OCI-LY3 (cell line): ENCODE data around the gene KRCC1.

ENCODE experiments used
- H2AFZ ChIP-seq: fragments of 200-600, 300-600 bp; shearing (Covaris generic); 2 replicates; pipeline ENCODE4 v1.6.0; 2014; ENCODE audit warnings: antibody characterized with exemption, low read depth, low read length
- H3K27ac ChIP-seq: fragments of 200-600, 300-600 bp; sonication (generic); 2 replicates; pipeline ENCODE4 v1.5.1; 2014; ENCODE audit warnings: mild to moderate bottlenecking, low read length, moderate library complexity, mixed read lengths
- H3K27me3 ChIP-seq: fragments of 200-600, 300-600 bp; sonication (generic); 2 replicates; pipeline ENCODE4 v1.6.1; 2014; ENCODE audit warnings: low read depth, low read length, mixed read lengths
- H3K36me3 ChIP-seq: fragments of 200-600, 300-600 bp; sonication (generic); replicated peaks from 2 replicates; pipeline ENCODE3; 2014; ENCODE audit warnings: low read depth, low read length, mixed read lengths
- H3K4me1 ChIP-seq: fragments of 300-600, 200-600 bp; sonication (generic); 2 replicates; pipeline ENCODE4 v1.6.1; 2014; ENCODE audit warnings: low read length, mixed read lengths
- H3K4me2 ChIP-seq: fragments of 200-600, 300-600 bp; sonication (generic); 2 replicates; pipeline ENCODE4 v1.6.1; 2014; ENCODE audit warnings: low read length, mixed read lengths
- H3K4me3 ChIP-seq: fragments of 300-600, 200-600 bp; sonication (generic); 2 replicates; pipeline ENCODE4 v1.5.1; 2014; ENCODE audit warnings: antibody characterized with exemption, mild to moderate bottlenecking, low read length, moderate library complexity
- H3K79me2 ChIP-seq: fragments of 300-600, 200-600 bp; shearing (Covaris generic); 2 replicates; pipeline ENCODE4 v1.6.1; 2014; ENCODE audit warnings: mild to moderate bottlenecking, low read length, mixed read lengths
- H3K9ac ChIP-seq: fragments of 300-600, 200-600 bp; shearing (Covaris generic); 2 replicates; pipeline ENCODE4 v1.6.0; 2014; ENCODE audit warnings: mild to moderate bottlenecking, low read length, moderate library complexity
- H3K9me3 ChIP-seq: fragments of 200-600, 300-600 bp; shearing (Covaris generic); 2 replicates; pipeline ENCODE4 v1.6.1; 2014; ENCODE audit warnings: low read length, mixed read lengths; ENCODE audit not compliant: insufficient read depth
- H4K20me1 ChIP-seq: fragments of 200-600, 300-600 bp; sonication (generic); 2 replicates; pipeline ENCODE4 v1.6.1; 2016; ENCODE audit warnings: low read length, mixed read lengths; ENCODE audit not compliant: insufficient read depth
- EZH2phosphoT487 ChIP-seq: fragments of 200-600 bp; shearing (Covaris generic); IDR thresholded peaks from 2 replicates; pipeline ENCODE4 v1.6.1; 2018; ENCODE audit warnings: antibody characterized with exemption, mixed run types, low read depth
- TF ChIP-seq, protein P1 (sequence below): fragments of 200-600, 300-600 bp; sonication (generic); IDR thresholded peaks from 2 replicates; pipeline ENCODE4 v1.5.1; 2014; ENCODE audit warnings: antibody characterized with exemption, low read length, low read depth

KRCC1 gene

DNA sequence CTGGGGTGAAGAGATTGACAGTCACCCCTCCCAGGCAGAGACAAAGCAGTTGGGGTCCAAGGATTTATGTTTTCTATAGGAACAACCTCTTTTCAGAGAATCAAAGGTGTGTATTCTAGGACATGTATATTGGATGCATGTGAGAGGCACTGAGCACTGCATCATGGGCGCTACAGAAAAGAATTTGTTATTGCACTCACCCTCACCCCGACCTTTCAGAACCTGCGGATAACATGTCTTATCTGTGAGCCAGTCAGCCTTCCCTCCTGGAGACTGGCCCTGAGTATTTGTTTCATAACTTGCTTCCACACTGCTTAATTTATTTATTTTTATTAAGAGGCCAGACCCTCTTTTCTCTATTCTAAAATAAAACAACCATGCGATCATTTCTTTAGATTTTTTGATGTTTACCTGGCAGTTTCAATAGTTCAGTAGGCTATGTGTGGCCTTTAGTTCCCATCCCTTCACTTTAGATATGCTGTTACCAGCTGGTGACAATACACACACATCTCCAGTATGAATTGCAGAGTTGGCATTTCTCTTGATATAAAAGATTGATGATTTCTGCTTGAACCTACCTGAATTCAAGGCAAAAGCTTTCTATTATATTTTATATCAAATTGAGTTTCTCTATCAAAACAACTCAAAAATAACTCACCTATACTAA is 42.4 kb upstream of the KRCC1 start:
- no peak overlapping the region for H3K4me2 ChIP-seq
- no peaks in the 10 kb centered on the region for H3K4me1 ChIP-seq
- TF ChIP-seq EZH2phosphoT487 = no peak
- TF ChIP-seq, protein P1, sequence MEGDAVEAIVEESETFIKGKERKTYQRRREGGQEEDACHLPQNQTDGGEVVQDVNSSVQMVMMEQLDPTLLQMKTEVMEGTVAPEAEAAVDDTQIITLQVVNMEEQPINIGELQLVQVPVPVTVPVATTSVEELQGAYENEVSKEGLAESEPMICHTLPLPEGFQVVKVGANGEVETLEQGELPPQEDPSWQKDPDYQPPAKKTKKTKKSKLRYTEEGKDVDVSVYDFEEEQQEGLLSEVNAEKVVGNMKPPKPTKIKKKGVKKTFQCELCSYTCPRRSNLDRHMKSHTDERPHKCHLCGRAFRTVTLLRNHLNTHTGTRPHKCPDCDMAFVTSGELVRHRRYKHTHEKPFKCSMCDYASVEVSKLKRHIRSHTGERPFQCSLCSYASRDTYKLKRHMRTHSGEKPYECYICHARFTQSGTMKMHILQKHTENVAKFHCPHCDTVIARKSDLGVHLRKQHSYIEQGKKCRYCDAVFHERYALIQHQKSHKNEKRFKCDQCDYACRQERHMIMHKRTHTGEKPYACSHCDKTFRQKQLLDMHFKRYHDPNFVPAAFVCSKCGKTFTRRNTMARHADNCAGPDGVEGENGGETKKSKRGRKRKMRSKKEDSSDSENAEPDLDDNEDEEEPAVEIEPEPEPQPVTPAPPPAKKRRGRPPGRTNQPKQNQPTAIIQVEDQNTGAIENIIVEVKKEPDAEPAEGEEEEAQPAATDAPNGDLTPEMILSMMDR = no peak
- H3K27ac ChIP-seq = no peak overlapping the region
- H2AFZ ChIP-seq = no peak overlapping the region
- H3K36me3 ChIP-seq = no peaks in the 10 kb centered on the region
- no peaks in the 10 kb centered on the region for H4K20me1 ChIP-seq
- H3K9ac ChIP-seq = no peak overlapping the region
- H3K79me2 ChIP-seq = no peaks in the 10 kb centered on the region
- no peak overlapping the region for H3K4me3 ChIP-seq
- peaks cover 7% of the 10 kb centered on the region; the same call in 1 of the 2 replicates for H3K27me3 ChIP-seq
- H3K9me3 ChIP-seq = no peaks in the 10 kb centered on the region

DNA sequence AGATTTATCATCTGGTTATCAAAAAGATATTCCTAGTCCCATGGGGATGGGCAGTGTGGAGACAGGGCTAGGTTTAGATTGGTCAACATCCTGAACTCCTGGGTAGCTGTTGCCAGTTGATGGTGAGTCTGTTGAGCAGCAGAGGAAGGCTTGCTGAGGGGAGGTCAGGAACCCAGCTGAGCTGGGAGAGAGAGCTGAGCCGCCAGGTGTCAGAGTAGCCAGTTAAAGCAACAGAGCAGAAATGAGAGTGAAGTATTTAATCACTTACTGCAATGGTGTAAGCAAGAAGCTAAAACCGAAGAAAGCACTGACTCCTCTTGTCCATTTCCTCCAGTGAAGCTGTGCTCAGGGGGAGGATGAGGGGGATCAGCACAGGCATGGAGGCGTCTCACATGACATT is 41.6 kb upstream of the KRCC1 start:
- Histone ChIP-seq H3K27ac (no peak overlapping the region), H3K79me2 (no peaks in the 10 kb centered on the region), H2AFZ (no peak overlapping the region), H3K4me2 (no peak overlapping the region), H3K4me1 (no peaks in the 10 kb centered on the region), H3K9ac (no peak overlapping the region), H3K27me3 (peaks cover under 1% of the 10 kb centered on the region; the same call in 1 of the 2 replicates), H4K20me1 (no peaks in the 10 kb centered on the region), H3K9me3 (no peaks in the 10 kb centered on the region), H3K36me3 (no peaks in the 10 kb centered on the region), H3K4me3 (no peak overlapping the region)
- TF ChIP-seq, protein P1 = no peak
- no peak for TF ChIP-seq EZH2phosphoT487

DNA sequence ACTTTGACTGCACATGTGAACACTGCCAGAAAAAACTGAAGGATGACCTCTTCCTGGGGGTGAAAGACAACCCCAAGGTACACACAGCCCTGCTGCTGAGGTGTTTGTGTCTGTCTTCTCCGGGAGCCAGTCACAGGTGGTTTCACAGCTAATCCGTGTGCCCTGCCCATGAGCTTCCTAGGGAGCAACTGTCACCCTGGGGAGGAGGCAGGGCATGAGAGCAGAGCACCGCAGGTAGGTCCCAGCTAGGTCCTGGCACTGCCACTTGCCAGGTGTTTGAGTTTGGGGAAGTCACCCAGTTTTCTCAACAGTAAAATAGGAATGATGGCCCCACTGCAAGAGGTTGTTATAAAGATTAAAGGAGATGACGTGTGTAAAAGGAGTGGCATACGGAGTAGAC is 41.1 kb upstream of the KRCC1 start:
- H3K4me1 ChIP-seq = no peaks in the 10 kb centered on the region
- H3K4me2 ChIP-seq = no peak overlapping the region
- TF ChIP-seq, protein P1 = no peak
- no peak for TF ChIP-seq EZH2phosphoT487
- no peaks in the 10 kb centered on the region for H3K9me3 ChIP-seq
- no peak overlapping the region for H3K9ac ChIP-seq
- H3K79me2 ChIP-seq = no peaks in the 10 kb centered on the region
- no peaks in the 10 kb centered on the region for H3K36me3 ChIP-seq
- H2AFZ ChIP-seq = no peak overlapping the region
- no peaks in the 10 kb centered on the region for H4K20me1 ChIP-seq
- no peaks in the 10 kb centered on the region; the same call in 1 of the 2 replicates for H3K27me3 ChIP-seq
- no peak overlapping the region for H3K27ac ChIP-seq
- H3K4me3 ChIP-seq = no peak overlapping the region

DNA sequence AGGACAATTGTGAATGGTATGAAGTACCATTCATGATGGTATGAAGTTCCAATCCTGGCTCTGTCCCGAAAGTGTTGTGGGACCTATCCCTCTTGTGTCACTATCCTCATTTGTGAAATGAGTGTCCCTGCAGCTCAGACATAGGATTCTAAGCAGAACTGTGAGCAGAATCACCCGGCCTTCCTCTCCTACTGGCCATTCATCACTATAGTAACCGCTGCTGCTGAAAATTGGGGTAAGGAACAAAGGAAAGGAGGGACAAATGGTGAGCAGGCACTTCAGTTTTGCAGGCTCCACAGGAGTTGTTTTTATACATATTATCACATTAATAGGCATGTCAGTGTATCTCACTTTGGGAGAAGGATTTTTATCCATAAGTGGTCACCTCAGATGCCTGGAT is 39.4 kb upstream of the KRCC1 start:
- Histone ChIP-seq H3K79me2 (no peaks in the 10 kb centered on the region), H4K20me1 (no peaks in the 10 kb centered on the region), H3K27ac (no peak overlapping the region), H3K4me3 (no peak overlapping the region), H3K4me2 (no peak overlapping the region), H3K36me3 (no peaks in the 10 kb centered on the region), H3K4me1 (no peaks in the 10 kb centered on the region), H3K9me3 (no peaks in the 10 kb centered on the region), H2AFZ (no peak overlapping the region), H3K9ac (no peak overlapping the region), H3K27me3 (no peaks in the 10 kb centered on the region; the same call in 1 of the 2 replicates)
- no peak for TF ChIP-seq EZH2phosphoT487
- TF ChIP-seq, protein P1 = no peak
